A549 (cell line): ENCODE results near the gene MCM3AP.

Experiments used
- CHD2 ChIP-seq: fragments of 150-350 bp; IDR thresholded peaks from 2 replicates; pipeline ENCODE4 v1.6.1; 2014; ENCODE audit warnings: low read length; ENCODE audit not compliant: partially characterized antibody
- MAZ ChIP-seq: fragments of 150-350 bp; IDR thresholded peaks from 2 replicates; pipeline ENCODE4 v1.6.1; 2014; ENCODE audit warnings: antibody characterized with exemption, low read depth, low read length, borderline replicate concordance
- MYC ChIP-seq: IDR thresholded peaks from 2 replicates; pipeline ENCODE4 v1.6.1; 2012; ENCODE audit warnings: mild to moderate bottlenecking, inconsistent platforms, low read length, improper control_type of control experiment, borderline replicate concordance
- PHF8 ChIP-seq: fragments of 200-600 bp; sonication (generic); IDR thresholded peaks from 2 replicates; pipeline ENCODE4 v1.6.1; 2016; ENCODE audit warnings: low read depth, mild to moderate bottlenecking, antibody characterized with exemption, moderate library complexity, borderline replicate concordance
- POLR2A ChIP-seq: IDR thresholded peaks from 2 replicates; pipeline ENCODE4 v1.6.1; 2012; ENCODE audit warnings: mild to moderate bottlenecking, low read length
- RCOR1 ChIP-seq: fragments of 150-350 bp; IDR thresholded peaks from 2 replicates; pipeline ENCODE4 v1.6.1; 2014; ENCODE audit warnings: antibody characterized with exemption, low read length, low read depth
- REST ChIP-seq: fragments of 200-600 bp; sonication (generic); IDR thresholded peaks from 2 replicates; pipeline ENCODE4 v1.6.1; 2016; ENCODE audit warnings: antibody characterized with exemption, mild to moderate bottlenecking, moderate library complexity
- RNF2 ChIP-seq: fragments of 200-600 bp; sonication (generic); IDR thresholded peaks from 2 replicates; pipeline ENCODE4 v1.6.1; 2016; ENCODE audit warnings: low read depth, mild to moderate bottlenecking, antibody characterized with exemption, moderate library complexity, borderline replicate concordance
- SMC3 ChIP-seq: fragments of >200 bp; sonication (Bioruptor Twin); formaldehyde crosslinking; IDR thresholded peaks from 3 replicates; pipeline ENCODE4 v1.6.1; 2018; ENCODE audit warnings: inconsistent platforms
- TF ChIP-seq, protein P1 (sequence below): fragments of >200 bp; sonication (Bioruptor Twin); formaldehyde crosslinking; IDR thresholded peaks from 3 replicates; pipeline ENCODE4 v1.5.1; 2016
- TF ChIP-seq, protein P2 (sequence below): IDR thresholded peaks from 2 replicates; pipeline ENCODE4 v1.6.1; 2012
- TF ChIP-seq, protein P3 (sequence below): IDR thresholded peaks from 2 replicates; pipeline ENCODE4 v1.6.1; 2012

DNA sequence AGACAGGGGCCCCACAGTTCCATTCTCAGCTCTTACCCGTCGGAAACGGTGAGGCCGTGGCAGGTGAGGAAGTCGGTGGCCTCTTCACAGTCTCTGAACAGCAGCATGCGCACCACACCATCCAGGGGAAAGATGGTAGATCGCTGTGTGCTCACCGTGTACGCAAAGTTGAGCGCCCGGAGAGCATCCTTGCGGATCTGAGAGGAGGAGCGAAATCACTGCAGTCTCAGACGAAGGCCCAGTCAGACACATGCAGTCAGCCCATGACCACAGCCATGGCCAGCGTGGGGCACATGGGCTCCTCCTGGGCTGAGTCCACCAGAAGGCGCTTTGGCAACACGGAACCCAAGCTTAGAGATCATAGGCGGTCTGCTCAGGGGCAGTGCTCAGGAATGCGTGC lies 18.5 kb downstream of the MCM3AP start:
- TF ChIP-seq, protein P1, sequence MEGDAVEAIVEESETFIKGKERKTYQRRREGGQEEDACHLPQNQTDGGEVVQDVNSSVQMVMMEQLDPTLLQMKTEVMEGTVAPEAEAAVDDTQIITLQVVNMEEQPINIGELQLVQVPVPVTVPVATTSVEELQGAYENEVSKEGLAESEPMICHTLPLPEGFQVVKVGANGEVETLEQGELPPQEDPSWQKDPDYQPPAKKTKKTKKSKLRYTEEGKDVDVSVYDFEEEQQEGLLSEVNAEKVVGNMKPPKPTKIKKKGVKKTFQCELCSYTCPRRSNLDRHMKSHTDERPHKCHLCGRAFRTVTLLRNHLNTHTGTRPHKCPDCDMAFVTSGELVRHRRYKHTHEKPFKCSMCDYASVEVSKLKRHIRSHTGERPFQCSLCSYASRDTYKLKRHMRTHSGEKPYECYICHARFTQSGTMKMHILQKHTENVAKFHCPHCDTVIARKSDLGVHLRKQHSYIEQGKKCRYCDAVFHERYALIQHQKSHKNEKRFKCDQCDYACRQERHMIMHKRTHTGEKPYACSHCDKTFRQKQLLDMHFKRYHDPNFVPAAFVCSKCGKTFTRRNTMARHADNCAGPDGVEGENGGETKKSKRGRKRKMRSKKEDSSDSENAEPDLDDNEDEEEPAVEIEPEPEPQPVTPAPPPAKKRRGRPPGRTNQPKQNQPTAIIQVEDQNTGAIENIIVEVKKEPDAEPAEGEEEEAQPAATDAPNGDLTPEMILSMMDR: no peak
- TF ChIP-seq MYC (no peak), MAZ (no peak), POLR2A (no peak), REST (no peak), CHD2 (no peak), PHF8 (no peak), RNF2 (no peak), SMC3 (no peak), RCOR1 (no peak)
- TF ChIP-seq, protein P2, sequence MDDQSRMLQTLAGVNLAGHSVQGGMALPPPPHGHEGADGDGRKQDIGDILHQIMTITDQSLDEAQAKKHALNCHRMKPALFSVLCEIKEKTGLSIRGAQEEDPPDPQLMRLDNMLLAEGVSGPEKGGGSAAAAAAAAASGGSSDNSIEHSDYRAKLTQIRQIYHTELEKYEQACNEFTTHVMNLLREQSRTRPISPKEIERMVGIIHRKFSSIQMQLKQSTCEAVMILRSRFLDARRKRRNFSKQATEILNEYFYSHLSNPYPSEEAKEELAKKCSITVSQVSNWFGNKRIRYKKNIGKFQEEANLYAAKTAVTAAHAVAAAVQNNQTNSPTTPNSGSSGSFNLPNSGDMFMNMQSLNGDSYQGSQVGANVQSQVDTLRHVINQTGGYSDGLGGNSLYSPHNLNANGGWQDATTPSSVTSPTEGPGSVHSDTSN: no peak
- TF ChIP-seq, protein P3, sequence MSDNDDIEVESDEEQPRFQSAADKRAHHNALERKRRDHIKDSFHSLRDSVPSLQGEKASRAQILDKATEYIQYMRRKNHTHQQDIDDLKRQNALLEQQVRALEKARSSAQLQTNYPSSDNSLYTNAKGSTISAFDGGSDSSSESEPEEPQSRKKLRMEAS: no peak
